ENCODE results near the gene SCCPDH. TPM values are rescaled to one million over a fixed set of nuclear protein-coding genes. Genes with fewer than 3 reads are reported as not detected.
A peak's percentile ranks its signal among the peaks of the same experiment; 100 is the strongest.

The SCCPDH gene
- 37.7 TPM for total RNA-seq

- peak in 2 of 3 donors; percentile 84 for DNase-seq (ENCODE audit: low read depth in 2 of 3, low spot score in 2 of 3)
These were observed at the start of gene SCCPDH for GRCh38 chr1:246724016-246724730. Gene SCCPDH, plus strand, starts transcription at chr1:246724409. Its CDS starts 14 bp downstream, at chr1:246724423.

DNA sequence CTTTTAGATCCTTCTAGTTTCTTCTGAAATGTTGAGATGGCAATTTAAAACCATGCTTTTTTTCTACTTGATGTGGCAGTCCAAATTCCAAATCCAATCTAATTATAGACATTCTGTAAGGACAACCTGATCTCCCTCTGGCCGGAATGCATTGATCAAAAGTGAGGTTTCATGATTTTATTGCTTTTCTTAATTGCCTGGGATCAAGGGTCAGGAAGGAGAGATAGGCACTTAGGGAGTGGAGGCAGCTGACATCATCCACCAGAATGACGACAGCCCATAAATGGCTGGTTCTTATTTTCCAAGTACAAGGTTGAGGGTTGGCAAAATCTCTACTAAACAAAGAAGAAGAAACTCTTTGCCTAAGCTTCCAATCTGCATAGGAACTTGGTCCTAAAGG is 46.4 kb upstream of the SCCPDH start:
- DNase-seq (ENCODE audit: low read depth in 2 of 3, low spot score in 2 of 3), result no peak

DNA sequence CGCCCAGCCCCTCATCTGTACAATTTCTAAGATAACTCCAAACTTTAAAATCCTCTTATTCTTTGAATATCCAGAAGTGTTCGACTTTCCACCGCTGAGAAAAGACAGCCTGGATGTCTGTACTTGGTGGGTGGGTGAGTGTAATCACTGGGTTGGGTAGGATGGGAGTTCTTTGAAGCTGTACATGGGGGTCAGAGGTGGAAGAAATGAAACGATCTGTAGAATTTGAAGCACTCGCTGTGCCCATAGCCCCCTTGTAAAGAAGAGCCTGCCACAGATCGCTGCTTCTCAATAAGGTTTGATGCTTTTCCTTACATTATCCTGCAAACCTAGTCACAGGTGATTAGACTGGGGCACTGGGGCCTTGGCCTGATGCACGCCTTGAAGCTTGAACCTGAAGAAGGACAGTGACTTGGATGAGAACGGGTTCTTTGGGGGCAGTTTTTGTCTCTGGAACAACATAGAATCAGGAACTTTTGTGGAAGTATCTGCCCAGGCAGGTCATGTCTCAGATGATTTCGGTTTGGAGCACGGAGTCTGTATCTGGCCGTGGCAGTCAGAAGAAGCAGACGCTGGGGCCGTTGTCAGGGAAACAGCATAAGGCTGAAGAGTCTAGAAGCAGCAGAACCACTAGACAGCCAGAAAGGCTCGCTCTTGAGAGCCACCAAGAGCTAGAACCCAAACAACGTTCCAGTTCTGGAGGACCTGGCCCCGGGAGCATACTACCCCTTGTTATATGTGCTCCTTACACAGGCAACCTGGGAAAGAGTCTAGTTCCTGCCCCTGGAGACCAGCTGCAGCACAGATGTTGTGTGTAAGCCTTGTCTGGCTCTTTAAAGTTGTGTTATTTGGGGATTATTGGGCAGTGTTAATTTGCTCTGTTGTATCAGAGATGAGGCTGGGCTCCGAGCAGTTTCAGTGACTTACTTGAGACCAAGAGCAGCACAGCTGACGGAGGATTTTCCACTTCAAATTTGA is 45.1 kb upstream of the SCCPDH start:
- no peak for DNase-seq (ENCODE audit: low read depth in 2 of 3, low spot score in 2 of 3)

DNA sequence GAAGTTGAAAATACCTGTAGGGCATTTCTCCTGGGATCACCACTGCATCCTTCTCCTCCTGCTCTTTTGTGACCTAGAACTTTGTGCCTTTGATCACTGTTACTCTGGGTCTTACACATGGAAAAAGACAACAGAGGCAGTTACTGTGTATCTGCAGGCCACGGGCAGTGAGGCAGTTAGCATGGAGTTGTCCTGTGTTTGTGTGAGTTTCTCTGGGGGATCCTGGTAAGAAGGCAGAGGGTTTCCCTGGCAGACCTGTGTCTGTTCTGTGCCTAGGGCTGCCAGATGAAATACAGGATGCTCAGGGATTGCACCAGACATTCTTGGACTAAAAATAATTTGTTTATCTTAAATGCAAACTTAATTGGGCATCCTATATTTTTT is 44.4 kb upstream of the SCCPDH start:
- no peak for DNase-seq (ENCODE audit: low read depth in 2 of 3, low spot score in 2 of 3)

DNA sequence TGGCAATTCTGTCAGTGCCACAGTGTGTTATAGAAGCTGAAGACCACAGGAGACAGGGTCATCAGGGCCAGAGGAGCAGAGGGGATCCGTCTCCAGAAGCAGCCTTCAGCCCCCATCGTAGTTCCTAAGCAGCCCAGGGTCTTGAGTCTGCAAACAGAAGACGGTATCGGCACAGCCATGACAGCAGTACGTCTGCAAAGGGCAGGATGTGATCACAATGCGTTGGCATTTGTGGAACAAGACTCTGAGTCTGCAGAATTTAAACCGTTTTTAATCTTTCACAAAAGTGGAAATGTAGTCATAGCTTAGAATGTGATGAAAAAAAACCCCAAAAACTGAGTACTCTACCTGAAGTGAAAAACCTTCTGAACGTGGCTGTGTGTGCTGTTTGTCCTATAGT is 44.0 kb upstream of the SCCPDH start:
- DNase-seq (ENCODE audit: low read depth in 2 of 3, low spot score in 2 of 3), result no peak

- DNase-seq (ENCODE audit: low read depth in 2 of 3, low spot score in 2 of 3), result no peak
These were observed 43.5 kb upstream of the SCCPDH start for GRCh38 chr1:246680696-246681130.

GRCh38 chr1:246681900-246682895 is 42.0 kb upstream of the SCCPDH start:
- no peak for DNase-seq (ENCODE audit: low read depth in 2 of 3, low spot score in 2 of 3)

DNA sequence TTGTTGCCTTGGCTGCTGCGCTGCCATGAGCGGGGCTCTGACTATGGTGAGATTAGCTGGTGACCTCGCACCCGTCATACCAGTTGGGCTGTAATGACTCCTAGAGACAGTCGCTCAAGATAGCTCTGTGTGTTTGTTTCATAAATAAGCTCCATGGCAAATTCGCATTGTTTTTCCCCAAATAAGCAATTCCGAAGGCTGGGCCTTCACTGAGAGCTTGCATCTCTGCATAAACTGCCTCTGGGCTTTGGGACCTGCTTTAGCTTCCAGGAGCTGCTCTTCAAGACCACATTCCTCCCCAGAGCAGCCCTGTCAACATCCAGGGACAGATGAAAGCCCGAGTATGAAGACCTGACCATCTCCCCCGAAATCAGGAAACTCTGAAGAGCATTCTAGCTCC is 40.7 kb upstream of the SCCPDH start:
- no peak for DNase-seq (ENCODE audit: low read depth in 2 of 3, low spot score in 2 of 3)

GRCh38 chr1:246687002-246687401 is 37.2 kb upstream of the SCCPDH start:
- DNase-seq (ENCODE audit: low read depth in 2 of 3, low spot score in 2 of 3), result no peak

DNA sequence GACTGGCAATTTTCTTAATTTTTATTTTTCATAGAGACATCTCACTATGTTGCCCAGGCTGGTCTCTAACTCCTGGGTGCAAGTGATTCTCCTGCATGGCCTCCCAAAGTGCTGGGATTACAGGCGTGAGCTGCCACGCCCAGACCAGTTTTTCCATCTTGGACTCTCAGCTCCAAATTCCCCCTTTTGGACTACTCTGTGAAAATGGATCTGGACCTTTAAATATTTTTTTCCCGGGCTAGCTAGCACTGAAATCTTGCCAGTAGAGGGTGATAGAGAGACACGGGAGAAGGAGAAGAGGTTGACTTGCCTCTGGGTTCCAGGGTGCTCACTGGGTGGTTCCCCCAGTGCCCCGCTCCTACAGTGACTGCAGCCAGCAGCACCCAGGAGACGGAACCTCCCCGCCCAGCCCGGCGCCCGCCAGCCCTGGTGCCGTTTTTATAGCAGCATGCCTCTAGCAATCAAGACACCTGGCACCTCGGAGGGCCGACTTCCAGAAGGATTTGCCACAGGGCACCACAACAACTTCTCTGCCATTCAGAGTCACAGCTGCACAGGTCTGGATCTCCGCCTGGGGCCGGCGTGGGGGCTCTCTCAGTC is 34.7 kb upstream of the SCCPDH start:
- DNase-seq (ENCODE audit: low read depth in 2 of 3, low spot score in 2 of 3), result peak in 2 of 3 donors; percentile 70 to 87

- DNase-seq (ENCODE audit: low read depth in 2 of 3, low spot score in 2 of 3), result no peak
These were observed 34.1 kb upstream of the SCCPDH start for GRCh38 chr1:246690100-246690499.

- peak in 1 of 3 donors; percentile 36 for DNase-seq (ENCODE audit: low read depth in 2 of 3, low spot score in 2 of 3)
These were observed 32.4 kb upstream of the SCCPDH start for GRCh38 chr1:246691622-246692495.

DNA sequence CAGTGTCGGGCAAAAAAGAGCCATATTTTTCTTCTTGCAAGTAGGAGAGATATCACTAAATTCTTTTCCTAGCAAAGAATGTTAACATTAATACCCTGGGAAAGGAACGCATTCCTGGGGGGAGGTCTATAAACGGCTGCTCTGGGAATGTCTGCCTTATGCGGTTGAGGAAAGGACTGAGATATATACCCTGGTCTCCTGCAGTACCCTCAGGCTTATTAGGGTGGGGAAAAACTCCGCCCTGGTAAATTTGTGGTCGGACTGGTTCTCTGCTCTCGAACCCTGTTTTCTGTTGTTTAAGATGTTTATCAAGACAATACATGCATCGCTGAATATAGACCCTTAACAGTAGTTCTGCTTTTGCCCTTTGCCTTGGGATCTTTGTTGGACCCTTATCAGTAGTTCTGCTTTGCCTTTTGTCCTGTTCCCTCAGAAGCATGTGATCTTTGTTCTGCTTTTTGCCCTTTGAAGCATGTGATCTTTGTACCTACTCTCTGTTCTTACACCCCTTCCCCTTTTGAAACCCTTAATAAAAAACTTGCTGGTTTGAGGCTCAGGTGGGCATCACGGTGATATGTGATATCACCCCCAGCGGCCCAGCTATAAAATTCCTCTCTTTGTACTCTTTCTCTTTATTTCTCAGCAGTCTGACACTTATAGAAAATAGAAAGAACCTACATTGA is 29.9 kb upstream of the SCCPDH start:
- DNase-seq (ENCODE audit: low read depth in 2 of 3, low spot score in 2 of 3), result peak in 1 of 3 donors; percentile 54

GRCh38 chr1:246695136-246695535 is 29.1 kb upstream of the SCCPDH start:
- no peak for DNase-seq (ENCODE audit: low read depth in 2 of 3, low spot score in 2 of 3)

- DNase-seq (ENCODE audit: low read depth in 2 of 3, low spot score in 2 of 3), result no peak
These were observed 28.5 kb upstream of the SCCPDH start for GRCh38 chr1:246695666-246696065.

DNA sequence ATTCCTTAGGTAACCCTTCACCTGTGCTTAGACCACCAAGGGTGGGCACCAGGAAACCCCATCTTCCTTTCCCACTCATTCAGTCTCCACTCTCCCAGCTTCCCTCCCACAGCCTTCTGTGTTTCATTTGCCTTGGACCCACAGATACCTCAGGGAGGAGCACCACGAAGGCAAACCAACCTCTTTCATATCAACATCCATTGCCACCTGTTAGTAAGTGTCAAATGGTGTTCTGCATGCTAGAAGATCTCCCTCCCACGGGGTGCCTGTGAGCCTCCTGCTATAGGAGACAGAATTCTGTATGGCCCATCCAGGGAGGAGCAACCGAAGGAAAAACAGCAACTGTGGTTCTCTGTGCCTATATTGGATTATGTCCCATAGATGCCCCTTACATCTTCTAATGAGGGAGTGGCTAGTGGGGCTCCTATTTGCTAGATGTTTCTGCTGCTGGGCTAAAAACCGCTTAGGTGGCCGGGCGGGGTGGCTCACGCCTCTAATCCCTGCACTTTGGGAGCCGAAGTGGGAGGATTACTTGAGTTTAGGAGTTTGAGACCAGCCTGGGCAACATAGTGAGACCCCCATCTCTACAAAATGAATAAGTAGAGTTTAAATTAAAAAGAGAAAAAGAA is 25.6 kb upstream of the SCCPDH start:
- no peak for DNase-seq (ENCODE audit: low read depth in 2 of 3, low spot score in 2 of 3)

GRCh38 chr1:246699095-246699735 is 25.0 kb upstream of the SCCPDH start:
- DNase-seq (ENCODE audit: low read depth in 2 of 3, low spot score in 2 of 3), result peak; percentile 63 to 94 (median 89)
